Body of pancreas (tissue), 4 donors: ENCODE data around the gene IMPG2.

Experiments
- POLR2A ChIP-seq, 3 donors: fragments of 450-650 bp; IDR thresholded peaks; one replicate each; pipeline ENCODE4 v1.6.1; 2016; ENCODE audit warnings: antibody characterized with exemption in 3 of 3, mild to moderate bottlenecking in 2 of 3
- TF ChIP-seq, protein P1 (sequence below), 7 experiments: fragments of 450-650 bp in 4 of 7; fragments of 200-600 bp in 3 of 7; sonication (generic) in 3 of 7; IDR thresholded peaks; one replicate each; pipeline ENCODE4 v1.5.1; 2016 to 2019; ENCODE audit warnings: antibody characterized with exemption in 7 of 7

DNA sequence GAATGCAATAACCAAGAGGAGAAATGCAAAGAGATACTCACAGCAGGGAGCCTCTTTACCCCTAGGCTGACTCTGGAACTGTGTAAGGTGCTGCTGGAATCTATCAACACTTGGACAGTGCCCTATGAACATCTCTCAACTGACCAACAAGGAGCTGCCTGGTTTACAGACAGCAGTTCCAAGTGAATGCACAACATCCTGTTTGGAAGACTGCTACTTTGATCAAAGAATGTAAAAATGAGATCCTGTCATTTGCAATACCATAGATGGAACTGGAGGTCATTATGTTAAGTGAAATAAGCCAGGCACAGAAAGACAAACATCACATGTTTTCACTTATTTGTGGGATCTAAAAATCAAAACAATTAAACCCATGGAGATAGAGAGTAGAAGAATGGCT is 136.3 kb downstream of the IMPG2 start:
- no peak for TF ChIP-seq POLR2A (IDR thresholded peaks at IDR 0.05)
- TF ChIP-seq, protein P1, sequence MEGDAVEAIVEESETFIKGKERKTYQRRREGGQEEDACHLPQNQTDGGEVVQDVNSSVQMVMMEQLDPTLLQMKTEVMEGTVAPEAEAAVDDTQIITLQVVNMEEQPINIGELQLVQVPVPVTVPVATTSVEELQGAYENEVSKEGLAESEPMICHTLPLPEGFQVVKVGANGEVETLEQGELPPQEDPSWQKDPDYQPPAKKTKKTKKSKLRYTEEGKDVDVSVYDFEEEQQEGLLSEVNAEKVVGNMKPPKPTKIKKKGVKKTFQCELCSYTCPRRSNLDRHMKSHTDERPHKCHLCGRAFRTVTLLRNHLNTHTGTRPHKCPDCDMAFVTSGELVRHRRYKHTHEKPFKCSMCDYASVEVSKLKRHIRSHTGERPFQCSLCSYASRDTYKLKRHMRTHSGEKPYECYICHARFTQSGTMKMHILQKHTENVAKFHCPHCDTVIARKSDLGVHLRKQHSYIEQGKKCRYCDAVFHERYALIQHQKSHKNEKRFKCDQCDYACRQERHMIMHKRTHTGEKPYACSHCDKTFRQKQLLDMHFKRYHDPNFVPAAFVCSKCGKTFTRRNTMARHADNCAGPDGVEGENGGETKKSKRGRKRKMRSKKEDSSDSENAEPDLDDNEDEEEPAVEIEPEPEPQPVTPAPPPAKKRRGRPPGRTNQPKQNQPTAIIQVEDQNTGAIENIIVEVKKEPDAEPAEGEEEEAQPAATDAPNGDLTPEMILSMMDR (IDR thresholded peaks at IDR 0.05): no peak
